ENCODE data around the gene SLC22A15. TPM values are rescaled to one million over a fixed set of nuclear protein-coding genes. Genes with fewer than 3 reads are reported as not detected.

SLC22A15 gene
- total RNA-seq, 1 donor from 2014 or later, result 4.6 TPM

DNA sequence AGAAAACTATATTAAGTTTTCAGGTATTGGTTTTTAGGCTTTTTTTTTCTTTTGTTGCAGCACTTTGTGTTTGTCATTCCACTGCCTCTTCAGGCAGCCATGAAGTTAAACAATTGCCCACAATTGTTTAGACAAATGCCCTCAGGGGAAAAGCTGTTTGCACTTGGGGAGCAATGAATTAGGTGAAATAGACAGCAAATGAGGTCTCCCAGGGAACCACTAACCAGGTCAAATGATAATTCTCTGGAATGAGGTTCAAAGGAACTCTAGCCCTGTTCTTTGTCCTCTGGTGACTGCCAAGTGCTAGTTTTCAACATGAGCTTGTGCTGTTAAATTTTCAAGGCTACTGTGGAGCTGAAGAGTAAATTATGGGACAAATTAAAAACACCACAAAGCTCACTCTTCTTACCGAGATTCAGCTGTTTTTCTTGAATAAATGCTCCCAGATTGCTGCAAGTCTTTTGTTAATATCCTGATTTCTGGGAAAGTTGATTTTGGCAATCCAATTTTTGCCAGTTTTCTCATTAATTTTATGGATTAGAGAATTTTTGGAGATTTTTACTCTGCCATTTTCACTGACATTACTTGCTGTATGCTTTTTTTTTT lies 119.8 kb downstream of the SLC22A15 start:
- POLR2A ChIA-PET, result no interaction called here
- no peak overlapping the region for H3K4me3 Mint-ChIP-seq
- H3K36me3 Mint-ChIP-seq (ENCODE audit: low read depth), result peaks cover 1% of the 10 kb centered on the region
- peaks cover 9% of the 10 kb centered on the region for H3K27me3 Mint-ChIP-seq
- H3K9me3 Mint-ChIP-seq, result peaks cover 10% of the 10 kb centered on the region
- no peak overlapping the region for H3K27ac Mint-ChIP-seq
- DNase-seq (no peak), ATAC-seq (ENCODE audit: low read depth) (no peak)
- H3K4me1 Mint-ChIP-seq, result no peaks in the 10 kb centered on the region
- TF ChIP-seq, protein P1, sequence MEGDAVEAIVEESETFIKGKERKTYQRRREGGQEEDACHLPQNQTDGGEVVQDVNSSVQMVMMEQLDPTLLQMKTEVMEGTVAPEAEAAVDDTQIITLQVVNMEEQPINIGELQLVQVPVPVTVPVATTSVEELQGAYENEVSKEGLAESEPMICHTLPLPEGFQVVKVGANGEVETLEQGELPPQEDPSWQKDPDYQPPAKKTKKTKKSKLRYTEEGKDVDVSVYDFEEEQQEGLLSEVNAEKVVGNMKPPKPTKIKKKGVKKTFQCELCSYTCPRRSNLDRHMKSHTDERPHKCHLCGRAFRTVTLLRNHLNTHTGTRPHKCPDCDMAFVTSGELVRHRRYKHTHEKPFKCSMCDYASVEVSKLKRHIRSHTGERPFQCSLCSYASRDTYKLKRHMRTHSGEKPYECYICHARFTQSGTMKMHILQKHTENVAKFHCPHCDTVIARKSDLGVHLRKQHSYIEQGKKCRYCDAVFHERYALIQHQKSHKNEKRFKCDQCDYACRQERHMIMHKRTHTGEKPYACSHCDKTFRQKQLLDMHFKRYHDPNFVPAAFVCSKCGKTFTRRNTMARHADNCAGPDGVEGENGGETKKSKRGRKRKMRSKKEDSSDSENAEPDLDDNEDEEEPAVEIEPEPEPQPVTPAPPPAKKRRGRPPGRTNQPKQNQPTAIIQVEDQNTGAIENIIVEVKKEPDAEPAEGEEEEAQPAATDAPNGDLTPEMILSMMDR (IDR thresholded peaks at IDR 0.05), result no peak
- intact Hi-C loops (cut with micrococcal nuclease), result no loop called here
- CTCF ChIA-PET, result no interaction called here

- CTCF ChIA-PET, result no interaction called here
- TF ChIP-seq, protein P1 (IDR thresholded peaks at IDR 0.05), result no peak
- Mint-ChIP-seq H3K4me1 (no peaks in the 10 kb centered on the region), H3K27me3 (peaks cover 9% of the 10 kb centered on the region), H3K27ac (no peak overlapping the region), H3K4me3 (no peak overlapping the region), H3K9me3 (peaks cover 8% of the 10 kb centered on the region), H3K36me3 (ENCODE audit: low read depth) (peaks cover 1% of the 10 kb centered on the region)
- ATAC-seq (ENCODE audit: low read depth) (no peak), DNase-seq (no peak)
- POLR2A ChIA-PET, result no interaction called here
- intact Hi-C loops (cut with micrococcal nuclease), result no loop called here
Measured at GRCh38 chr1:116097626-116098025, 121.3 kb downstream of the SLC22A15 start.

DNA sequence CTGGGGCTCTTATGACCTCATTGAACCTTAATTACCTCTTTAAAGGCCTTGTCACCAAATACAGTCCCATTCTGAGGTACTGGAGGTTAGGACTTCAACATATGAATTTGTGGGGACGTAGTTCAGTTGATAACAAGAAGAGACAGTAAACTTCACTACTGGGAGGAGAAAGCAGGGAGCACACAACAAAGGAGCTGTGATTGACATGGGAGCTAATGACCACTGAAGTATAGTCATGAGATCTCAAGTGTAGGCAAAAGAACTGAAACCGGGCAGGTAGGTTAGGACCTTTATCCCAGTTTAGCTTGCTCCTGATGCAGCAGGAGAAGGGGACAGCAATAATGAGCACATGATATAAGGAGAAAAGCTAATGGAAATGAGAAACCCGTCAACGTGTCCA lies 123.1 kb downstream of the SLC22A15 start:
- H3K9me3 Mint-ChIP-seq, result peaks cover 6% of the 10 kb centered on the region
- H3K27me3 Mint-ChIP-seq, result peaks cover 4% of the 10 kb centered on the region
- no peak overlapping the region for H3K27ac Mint-ChIP-seq
- TF ChIP-seq, protein P1 (IDR thresholded peaks at IDR 0.05), result no peak
- no peak overlapping the region for H3K4me3 Mint-ChIP-seq
- CTCF ChIA-PET, result interaction anchor here (1.8 kb wide), 1 partner anchor 40 kb away, joined by 4 read pairs; no protein-coding TSS in a partner anchor
- intact Hi-C loops (cut with micrococcal nuclease), result no loop called here
- H3K36me3 Mint-ChIP-seq (ENCODE audit: low read depth), result no peaks in the 10 kb centered on the region
- ATAC-seq (ENCODE audit: low read depth) (no peak), DNase-seq (no peak)
- POLR2A ChIA-PET, result no interaction called here
- H3K4me1 Mint-ChIP-seq, result no peaks in the 10 kb centered on the region

- TF ChIP-seq, protein P1 (IDR thresholded peaks at IDR 0.05), result no peak
- ChIA-PET POLR2A (no interaction called here), CTCF (interaction anchor here (1.8 kb wide), 1 partner anchor 39 kb away, joined by 4 read pairs; no protein-coding TSS in a partner anchor)
- Mint-ChIP-seq H3K27ac (no peak overlapping the region), H3K27me3 (peaks cover 3% of the 10 kb centered on the region), H3K36me3 (ENCODE audit: low read depth) (no peaks in the 10 kb centered on the region), H3K9me3 (peaks cover 4% of the 10 kb centered on the region), H3K4me3 (no peak overlapping the region), H3K4me1 (no peaks in the 10 kb centered on the region)
- ATAC-seq (ENCODE audit: low read depth) (no peak), DNase-seq (no peak)
- intact Hi-C loops (cut with micrococcal nuclease), result no loop called here
Measured at GRCh38 chr1:116099919-116100318, 123.6 kb downstream of the SLC22A15 start.

- Mint-ChIP-seq H3K27ac (no peak overlapping the region), H3K36me3 (ENCODE audit: low read depth) (no peaks in the 10 kb centered on the region), H3K27me3 (no peaks in the 10 kb centered on the region), H3K9me3 (no peaks in the 10 kb centered on the region), H3K4me1 (no peaks in the 10 kb centered on the region), H3K4me3 (no peak overlapping the region)
- TF ChIP-seq, protein P1 (IDR thresholded peaks at IDR 0.05), result no peak
- no peak for ATAC-seq (ENCODE audit: low read depth)
- DNase-seq, result no peak
- POLR2A ChIA-PET, result no interaction called here
- intact Hi-C loops (cut with micrococcal nuclease), result no loop called here
- CTCF ChIA-PET, result no interaction called here
Measured at GRCh38 chr1:116104667-116105066, 128.4 kb downstream of the SLC22A15 start.

All from activated B cell treated with CpG ODN at 0.5 μM for 24 hours (primary cell).